Endothelial cell of umbilical vein (primary cell): ENCODE measurements around the gene MGST2. TPM values are rescaled to one million over a fixed set of nuclear protein-coding genes. Genes with fewer than 3 reads are reported as not detected.

ENCODE experiments used
- BruUV-seq: library from RNA; stranded (reverse); fragments of 400-500 nt; replicated peaks from 2 replicates; lab custom pipeline; 2021; lab: Mats Ljungman, UMichigan
- CTCF ChIA-PET: fragments of 300-600, 350-600 bp; sonication (Branson Sonifier 250); formaldehyde crosslinking; loops from one replicate; lab custom pipeline; 2021; ENCODE audit warnings: antibody characterized with exemption, inconsistent platforms; lab: Charles Lee
- POLR2A ChIA-PET: fragments of 300-600, 350-600 bp; sonication (Branson Sonifier 250); formaldehyde crosslinking; loops from one replicate; lab custom pipeline; 2021; ENCODE audit warnings: antibody characterized with exemption, inconsistent platforms; lab: Charles Lee
- DNase-seq: peaks from one replicate; pipeline ENCODE4 v3.0.0-alpha.2; 2011; ENCODE audit warnings: low read depth, low spot score
- FAIRE-seq: peaks from 2 replicates; lab custom pipeline; 2011; peaks lifted over from hg19 to GRCh38; lab: Jason Lieb, UNC
- H2AFZ ChIP-seq: 2 replicates; pipeline ENCODE4 v1.6.0; 2012; ENCODE audit warnings: low read depth, low read length, control low read depth, inconsistent platforms
- H3K27ac ChIP-seq: 2 replicates; pipeline ENCODE4 v1.5.1; 2011; ENCODE audit warnings: low read depth, mild to moderate bottlenecking, control low read depth, low read length, moderate library complexity; ENCODE audit not compliant: insufficient read depth
- H3K27me3 ChIP-seq, 2 experiments: 2 replicates each; pipeline versions ENCODE4 v1.6.0 to v1.6.1; 2011; ENCODE audit warnings: low read length in 2 of 2, mixed read lengths in 1 of 2; ENCODE audit not compliant: control insufficient read depth in 2 of 2, insufficient read depth in 2 of 2
- H3K36me3 ChIP-seq, 2 experiments: 2 replicates in 1 of 2; 3 replicates in 1 of 2; pipeline ENCODE4 v1.5.1; 2011; ENCODE audit warnings: low read length in 2 of 2, mild to moderate bottlenecking in 1 of 2, moderate library complexity in 1 of 2; ENCODE audit not compliant: control insufficient read depth in 2 of 2, insufficient read depth in 2 of 2; ENCODE audit errors: extremely low read depth in 1 of 2
- H3K4me1 ChIP-seq: 3 replicates; pipeline ENCODE4 v1.5.1; 2011; ENCODE audit warnings: mild to moderate bottlenecking, low read length; ENCODE audit not compliant: control insufficient read depth, insufficient read depth; ENCODE audit errors: extremely low read depth
- H3K4me2 ChIP-seq: 2 replicates; pipeline ENCODE4 v1.6.1; 2011; ENCODE audit warnings: low read length, control low read depth, mixed read lengths; ENCODE audit not compliant: insufficient read depth
- H3K4me3 ChIP-seq, 3 experiments: fragments of 200-600 bp in 1 of 3; sonication (generic), shearing (Covaris generic) in 1 of 3; replicated peaks in 1 of 3; 2 replicates each; pipeline ENCODE4 v1.5.1; 2011 to 2016; ENCODE audit warnings: control low read depth in 3 of 3, low read length in 3 of 3, mild to moderate bottlenecking in 2 of 3, inconsistent platforms in 1 of 3, low read depth in 1 of 3, moderate library complexity in 1 of 3; ENCODE audit not compliant: insufficient read depth in 1 of 3
- H3K79me2 ChIP-seq: 2 replicates; pipeline ENCODE4 v1.6.0; 2012; ENCODE audit warnings: low read length, inconsistent platforms; ENCODE audit not compliant: control insufficient read depth, insufficient read depth
- H3K9ac ChIP-seq: replicated peaks from 2 replicates; pipeline ENCODE3; 2011; ENCODE audit warnings: low read length, control low read depth; ENCODE audit not compliant: insufficient read depth; ENCODE audit errors: extremely low read depth
- H3K9me1 ChIP-seq: replicated peaks from 3 replicates; pipeline ENCODE4 v1.6.0; 2011; ENCODE audit warnings: mild to moderate bottlenecking, low read length; ENCODE audit not compliant: control insufficient read depth, insufficient read depth; ENCODE audit errors: extremely low read depth
- H3K9me3 ChIP-seq: replicated peaks from 2 replicates; pipeline ENCODE4 v1.5.1; 2012; ENCODE audit warnings: low read length, inconsistent platforms; ENCODE audit not compliant: control insufficient read depth, insufficient read depth
- H4K20me1 ChIP-seq: replicated peaks from 2 replicates; pipeline ENCODE3; 2011; ENCODE audit warnings: mild to moderate bottlenecking, low read length; ENCODE audit not compliant: control insufficient read depth, insufficient read depth; ENCODE audit errors: extremely low read depth
- CTCF ChIP-seq, 2 donors: IDR thresholded peaks; 1 replicate in 1 of 2; 2 replicates in 1 of 2; pipeline ENCODE4 v1.5.1; 2011; ENCODE audit warnings: low read length in 2 of 2, mild to moderate bottlenecking in 2 of 2, moderate library complexity in 2 of 2, control low read depth in 1 of 2, inconsistent platforms in 1 of 2, low read depth in 1 of 2; ENCODE audit not compliant: insufficient read depth in 1 of 2; ENCODE audit errors: extremely low read depth in 1 of 2
- EZH2 ChIP-seq: IDR thresholded peaks from 2 replicates; pipeline ENCODE4 v1.6.1; 2012; ENCODE audit warnings: borderline replicate concordance, low read depth, mild to moderate bottlenecking, moderate library complexity, low read length, inconsistent platforms; ENCODE audit not compliant: severe bottlenecking
- FOS ChIP-seq: IDR thresholded peaks from 2 replicates; pipeline ENCODE4 v1.6.1; 2011; ENCODE audit warnings: mild to moderate bottlenecking, low read length, moderate library complexity, borderline replicate concordance; ENCODE audit not compliant: insufficient read depth
- GATA2 ChIP-seq: IDR thresholded peaks from 2 replicates; pipeline ENCODE4 v1.7.0; 2011; ENCODE audit warnings: low read depth, mild to moderate bottlenecking, moderate library complexity, mixed read lengths, low read length; ENCODE audit not compliant: insufficient read length, insufficient read depth
- JUN ChIP-seq: IDR thresholded peaks from 2 replicates; pipeline ENCODE4 v1.6.1; 2011; ENCODE audit warnings: borderline replicate concordance, low read depth; ENCODE audit not compliant: insufficient read length, insufficient read depth
- MAX ChIP-seq: IDR thresholded peaks from 2 replicates; pipeline ENCODE4 v1.6.1; 2011; ENCODE audit not compliant: insufficient read depth, insufficient read length
- MYC ChIP-seq: IDR thresholded peaks from one replicate; pipeline ENCODE4 v1.6.1; 2011; ENCODE audit warnings: mild to moderate bottlenecking, low read depth, low read length
- POLR2A ChIP-seq: IDR thresholded peaks from 2 replicates; pipeline ENCODE4 v1.6.1; 2012; ENCODE audit warnings: low read depth, mild to moderate bottlenecking, control low read depth, low read length
- POLR2AphosphoS5 ChIP-seq: IDR thresholded peaks from 2 replicates; pipeline ENCODE4 v1.6.1; 2012; ENCODE audit warnings: low read depth, mild to moderate bottlenecking, control low read depth, low read length, moderate library complexity; ENCODE audit not compliant: insufficient read depth
- dilution Hi-C: fragments of 300-500 bp; cut with MboI; formaldehyde crosslinking; loops from one replicate; pipeline ENCODE4 v1.15.0; 2019; ENCODE audit warnings: low sequenced_read_pairs; ENCODE audit not compliant: extremely low pct_ligation_motif_present
- intact Hi-C: fragments of 100-400 bp; cut with micrococcal nuclease; formaldehyde crosslinking; loops from one replicate; pipeline ENCODE4 v1.10.0; 2022
- polyA plus RNA-seq, 4 experiments: library from polyadenylated mRNA; depleted of rRNA in 3 of 4; stranded (reverse) in 3 of 4; unstranded in 1 of 4; fragments of >200 nt; gene quantifications; 2 replicates each; pipeline versions ENCODE4 v1.2.1 to v1.2.3, GENCODE V29; 2011 to 2012; ENCODE audit warnings: missing spikeins in 1 of 4
- total RNA-seq: library from RNA; stranded (reverse); gene quantifications from 2 replicates; pipeline ENCODE4 v1.2.3, GENCODE V29; 2021

MGST2 gene
- total and polyA plus RNA-seq, 2 donors (not counting 3 experiments of a cell fraction or from before 2014, with no cell fraction given) = 64.3 to 78.9 TPM

GRCh38 chr4:139647952-139648351, 17.7 kb upstream of the MGST2 start:
- no peak overlapping the region for H2AFZ ChIP-seq
- no peaks in the 10 kb centered on the region for H3K9me1 ChIP-seq
- no peak overlapping the region for H3K4me3 ChIP-seq
- no peak for TF ChIP-seq GATA2
- no peak for TF ChIP-seq FOS
- TF ChIP-seq MAX = no peak
- no peak for TF ChIP-seq JUN
- no peak for TF ChIP-seq EZH2
- no peak for TF ChIP-seq CTCF (IDR thresholded peaks at IDR 0.05; ENCODE audit: extremely low read depth in 1 of 2, insufficient read depth in 1 of 2, low read depth in 1 of 2, low read length in 2 of 2)
- no peak for TF ChIP-seq POLR2A
- TF ChIP-seq POLR2AphosphoS5 = no peak
- TF ChIP-seq MYC = no peak
- dilution Hi-C loops (no loop called here), intact Hi-C loops (no loop called here)
- ChIA-PET POLR2A (no interaction called here), CTCF (interaction anchor here (1.2 kb wide), 1 partner anchor 9 kb away, joined by 3 read pairs; no protein-coding TSS in a partner anchor)
- no peak overlapping the region for H3K9ac ChIP-seq
- H3K4me1 ChIP-seq = no peaks in the 10 kb centered on the region
- H3K79me2 ChIP-seq = no peaks in the 10 kb centered on the region
- no TSS peak for BruUV-seq
- no peaks in the 10 kb centered on the region for H4K20me1 ChIP-seq
- no peak for DNase-seq
- no peak overlapping the region for H3K27ac ChIP-seq
- no peaks in the 10 kb centered on the region for H3K27me3 ChIP-seq
- no peak overlapping the region for H3K4me2 ChIP-seq
- H3K9me3 ChIP-seq = no peaks in the 10 kb centered on the region
- H3K36me3 ChIP-seq = no peaks in the 10 kb centered on the region
- FAIRE-seq = no peak
